Middle frontal gyrus (tissue), 1 donor: ENCODE results near the gene RNF17.

Source experiments
- DNase-seq: peaks from one replicate; pipeline ENCODE4 v3.0.0-alpha.2; 2015; ENCODE audit warnings: low spot score; ENCODE audit errors: extremely low spot score

Gene RNF17

DNA sequence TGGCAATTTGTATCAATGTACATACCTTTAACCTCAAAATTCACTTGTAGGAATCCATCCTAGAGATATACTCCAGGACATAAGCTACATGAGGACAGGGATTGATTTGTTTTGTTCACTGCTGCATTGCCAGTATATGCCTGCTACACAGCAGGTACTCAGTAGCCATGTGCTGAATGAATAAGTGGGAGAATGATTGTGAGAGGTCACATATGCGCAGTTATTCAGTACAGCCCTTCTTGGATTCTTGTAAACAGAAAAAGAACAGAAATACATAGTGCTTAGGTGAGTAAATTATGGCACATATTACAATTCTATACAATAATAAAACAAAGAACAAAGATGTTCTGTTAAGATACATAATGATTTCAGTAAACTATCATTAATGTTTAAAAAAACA, 133.3 kb downstream of the RNF17 start:
- no peak for DNase-seq

DNA sequence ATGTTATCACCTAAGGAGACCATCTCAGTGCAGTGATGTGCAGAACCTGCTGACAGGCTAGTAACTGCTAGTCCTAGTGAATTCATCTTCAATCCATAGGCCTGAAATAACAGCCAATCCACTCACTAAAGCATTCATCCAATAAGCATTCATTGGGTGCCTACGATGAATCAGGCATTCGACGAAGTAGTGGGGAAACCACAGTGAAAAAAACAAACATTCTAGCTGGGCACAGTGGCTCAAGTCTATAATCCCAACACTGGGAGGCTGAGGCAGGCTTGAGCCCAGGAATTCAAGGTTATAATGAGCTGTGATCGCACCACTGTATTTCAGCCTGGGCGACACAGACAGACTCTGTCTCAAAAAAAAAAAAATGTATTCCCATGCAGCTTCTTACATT, 135.6 kb downstream of the RNF17 start:
- DNase-seq: no peak

DNA sequence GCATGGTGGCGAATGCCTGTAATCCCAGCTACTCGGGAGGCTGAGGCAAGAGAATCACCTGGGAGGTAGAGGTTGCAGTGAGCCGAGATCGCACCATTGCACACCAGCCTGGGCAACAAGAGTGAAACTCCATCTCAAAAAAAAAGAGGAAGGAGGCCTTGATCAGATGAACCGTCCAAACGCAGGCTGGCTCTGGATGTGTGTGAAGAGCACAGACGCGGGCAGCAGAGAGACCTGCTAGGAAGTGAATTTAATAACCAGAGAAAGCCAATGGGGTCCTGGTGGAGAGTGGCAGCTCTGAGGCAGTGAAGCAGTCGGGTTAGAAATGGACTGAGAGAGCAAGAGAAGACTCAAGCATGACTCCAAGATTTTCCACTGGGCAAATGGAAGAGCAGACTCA, 136.5 kb downstream of the RNF17 start:
- no peak for DNase-seq

DNA sequence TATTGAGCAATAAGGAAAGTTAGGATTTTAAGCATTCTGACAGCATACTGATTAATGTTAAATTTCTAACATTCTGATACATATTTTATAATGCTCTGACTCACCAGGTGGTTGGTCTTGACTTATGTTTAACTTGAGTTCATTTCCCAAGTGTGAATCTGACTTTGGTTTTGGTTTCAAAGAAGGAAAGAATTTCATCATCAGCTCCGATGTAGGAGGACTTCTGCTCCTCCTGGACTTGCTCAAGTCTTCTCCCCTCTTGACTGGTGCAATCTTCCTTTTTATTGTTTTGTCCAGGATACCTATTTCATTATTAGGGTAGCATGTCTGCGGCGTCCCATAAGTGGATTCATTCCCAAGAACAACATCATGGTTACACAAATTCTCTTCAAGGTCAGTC, 141.3 kb downstream of the RNF17 start:
- DNase-seq: no peak

DNA sequence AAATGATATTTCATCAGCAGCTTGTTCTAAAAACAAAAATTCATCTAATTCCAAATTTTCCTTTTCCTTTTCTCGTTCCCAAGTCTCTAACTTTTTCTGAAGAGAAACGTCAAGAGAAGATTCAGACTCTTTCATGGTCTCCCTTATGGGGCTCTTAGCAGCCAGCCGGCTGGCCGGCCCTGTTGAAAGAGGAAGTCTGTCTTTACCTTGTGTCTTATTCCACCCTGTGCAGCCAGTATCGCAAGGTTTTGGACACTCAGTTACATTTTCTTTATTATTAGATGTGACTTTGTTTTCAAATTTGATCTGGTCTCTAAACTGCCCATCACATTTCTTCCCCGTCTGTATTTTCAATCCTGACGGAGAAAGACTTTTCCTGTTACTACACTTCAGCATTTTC, 142.3 kb downstream of the RNF17 start:
- DNase-seq: no peak

DNA sequence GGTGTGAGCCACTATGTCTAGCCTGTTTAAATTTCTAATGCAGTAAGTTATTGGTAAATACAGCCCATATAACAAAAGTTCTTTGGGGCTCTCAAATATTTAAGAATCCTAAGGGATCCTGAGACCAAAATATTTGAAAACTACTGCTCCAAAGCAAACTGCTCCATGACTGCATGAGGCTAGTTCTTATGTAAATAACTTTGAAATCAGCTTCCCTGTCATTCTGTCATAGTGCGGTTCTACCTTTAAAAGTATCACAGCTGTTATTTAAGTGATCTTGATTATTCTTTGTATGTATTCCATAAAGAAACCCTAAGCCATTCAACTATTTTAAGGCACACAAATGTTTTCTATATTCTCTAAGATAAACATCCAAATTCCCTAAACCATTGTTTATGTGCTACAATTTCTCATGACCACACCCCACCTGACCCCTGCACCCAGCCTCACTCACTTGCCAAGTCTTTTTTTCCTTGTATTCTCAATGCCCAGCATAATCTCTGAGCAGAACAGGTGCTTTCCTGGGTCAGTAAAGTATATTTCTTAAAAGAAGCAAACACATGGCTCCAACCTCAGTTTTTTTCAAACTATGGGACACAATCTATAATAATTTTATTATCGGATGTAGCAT, 146.6 kb downstream of the RNF17 start:
- DNase-seq: no peak

DNA sequence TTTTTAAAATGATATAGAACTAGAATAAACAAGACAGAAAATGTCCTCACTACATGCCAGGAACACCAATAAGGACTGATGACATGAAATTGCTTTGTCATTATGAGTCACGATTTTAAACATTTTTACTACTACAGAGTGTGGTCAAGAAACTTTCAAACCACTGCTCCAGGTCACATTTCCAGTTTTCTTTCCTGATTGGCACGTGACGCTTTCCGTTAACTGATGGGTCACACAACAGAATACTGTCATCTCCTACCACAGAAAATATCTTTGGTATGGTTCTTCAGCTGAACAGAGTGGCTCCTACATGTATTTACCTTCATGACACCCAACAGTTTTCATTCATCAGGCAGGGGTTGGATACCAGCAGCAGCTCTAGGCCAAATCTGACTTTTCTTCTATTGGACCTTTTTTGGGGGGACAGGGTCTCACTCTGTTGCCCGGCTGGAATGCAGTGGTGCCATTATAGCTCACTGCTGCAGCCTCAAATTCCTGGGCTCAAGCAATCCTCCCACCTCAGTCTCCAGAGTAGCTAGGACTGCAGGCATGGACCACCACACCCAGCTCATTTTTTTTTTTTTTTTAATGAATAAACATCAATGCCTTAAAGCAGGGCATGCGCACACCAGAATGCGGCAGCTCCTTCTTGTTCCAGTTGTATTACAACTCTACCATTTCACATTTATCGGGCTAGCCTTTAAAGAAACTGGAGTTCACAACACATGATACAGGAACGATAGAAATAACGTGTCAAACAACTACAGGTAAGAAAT, 147.4 kb downstream of the RNF17 start:
- no peak for DNase-seq

DNA sequence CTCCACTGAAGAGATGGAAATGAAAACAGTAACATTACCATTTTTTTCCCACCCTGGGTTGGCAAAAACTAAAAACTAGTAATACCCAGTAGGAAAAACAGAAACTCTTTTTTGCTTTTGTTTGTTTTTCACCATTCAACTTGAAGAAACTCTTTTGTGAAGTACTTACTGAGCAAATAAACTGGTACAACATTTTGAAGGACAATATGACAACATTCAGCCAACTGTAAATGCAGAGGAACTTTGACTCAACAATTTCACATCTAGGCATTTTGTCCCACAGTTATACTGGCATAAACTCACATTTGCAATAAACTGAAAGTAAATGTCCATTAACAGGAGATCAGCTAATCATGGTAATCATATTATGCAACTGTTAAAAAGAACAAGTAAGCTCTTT, 152.5 kb downstream of the RNF17 start:
- no peak for DNase-seq

DNA sequence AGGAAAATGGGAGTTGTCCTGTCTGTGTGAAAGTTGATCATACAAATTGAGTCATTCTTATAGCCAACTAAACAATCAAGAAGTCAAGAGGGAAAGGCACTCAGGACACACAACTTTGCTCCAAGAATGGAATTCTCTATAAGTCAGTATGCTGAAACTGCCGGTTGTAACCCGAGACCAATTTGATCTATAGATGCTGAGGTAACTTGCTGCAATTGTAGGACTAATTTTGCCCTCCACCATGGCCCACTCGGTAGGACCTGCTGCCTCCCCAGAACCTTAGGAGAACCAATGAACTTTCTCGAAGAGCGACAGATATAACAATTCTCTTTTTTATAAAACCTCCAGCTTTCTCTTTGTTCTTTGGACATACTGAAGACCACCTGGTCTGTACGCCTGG, 157.0 kb downstream of the RNF17 start:
- DNase-seq: no peak

DNA sequence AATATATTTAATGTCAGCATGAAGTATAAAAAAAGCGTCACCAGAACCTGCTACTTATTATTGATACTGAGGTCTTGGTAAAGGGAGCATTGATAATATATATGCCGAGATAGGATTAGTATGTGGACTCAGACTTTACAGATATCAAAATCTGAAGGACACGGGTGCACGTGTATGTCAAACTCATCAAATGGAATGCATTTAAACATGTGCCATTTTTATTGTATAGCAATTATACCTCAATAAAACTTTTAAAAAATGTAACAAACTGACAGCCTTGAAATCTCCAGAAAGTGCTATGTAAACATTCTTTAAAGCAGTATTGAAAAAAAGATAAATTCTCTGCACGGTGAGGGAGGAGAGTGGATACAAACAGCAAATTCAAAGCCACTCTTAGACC, 157.9 kb downstream of the RNF17 start:
- no peak for DNase-seq

DNA sequence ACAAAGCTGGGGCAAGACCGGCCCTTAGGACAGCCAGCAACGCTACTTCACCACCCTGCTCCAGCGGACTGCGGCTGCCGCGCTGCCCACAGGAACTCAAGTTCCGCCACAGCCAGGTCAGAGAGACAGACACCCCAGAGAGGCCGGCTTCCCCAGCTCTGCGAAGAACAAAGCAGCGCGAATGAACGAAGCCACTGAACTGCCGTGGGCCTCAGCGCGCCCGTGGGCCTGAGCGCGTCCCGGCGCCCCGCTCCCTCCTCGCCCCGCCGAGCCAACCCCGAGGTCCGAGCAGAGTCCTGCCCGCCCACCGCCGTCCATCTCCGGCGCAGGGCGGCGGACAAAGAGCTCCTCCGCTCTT, 158.4 kb downstream of the RNF17 start:
- no peak for DNase-seq

DNA sequence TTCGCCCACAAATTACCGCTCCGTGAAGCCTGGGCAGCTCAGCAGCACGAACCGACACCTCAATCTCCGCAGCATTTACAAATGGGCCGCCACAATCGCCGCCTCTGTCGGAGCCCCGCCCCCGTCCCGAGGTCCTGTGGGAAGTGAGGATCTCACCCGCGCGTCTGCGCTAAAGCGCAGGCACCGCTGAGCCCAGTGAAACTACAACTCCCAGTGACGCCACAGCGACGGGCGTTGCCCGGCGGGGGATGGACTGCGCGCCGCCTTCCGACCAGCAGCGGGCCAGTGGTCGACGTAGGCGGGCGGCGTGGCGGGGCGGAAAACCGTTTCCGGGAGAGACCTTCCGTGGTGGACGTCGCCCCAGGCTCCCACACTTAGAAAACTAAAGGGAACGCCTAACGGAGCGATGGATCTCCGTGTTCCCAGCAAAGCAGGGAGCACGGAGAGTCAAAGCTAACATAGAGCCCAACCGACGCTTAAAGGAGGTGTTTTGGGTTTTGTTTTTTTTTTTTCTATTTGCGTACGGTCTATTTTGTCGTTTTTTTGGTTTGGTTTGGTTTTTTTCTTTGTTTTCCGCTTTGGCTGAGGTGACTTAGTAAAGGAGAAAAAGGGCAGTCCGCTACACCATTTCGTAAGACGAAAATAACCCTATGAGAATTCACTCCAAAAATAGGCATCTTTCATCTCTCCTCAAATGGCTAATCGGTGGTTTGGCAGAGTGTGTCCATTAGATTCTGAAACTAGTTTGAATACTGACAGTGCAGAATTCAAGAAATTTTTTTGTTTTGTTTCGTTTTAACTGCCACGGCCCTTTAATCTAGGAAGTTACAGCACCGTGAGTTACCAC, 159.0 kb downstream of the RNF17 start:
- DNase-seq: peak; percentile 95

DNA sequence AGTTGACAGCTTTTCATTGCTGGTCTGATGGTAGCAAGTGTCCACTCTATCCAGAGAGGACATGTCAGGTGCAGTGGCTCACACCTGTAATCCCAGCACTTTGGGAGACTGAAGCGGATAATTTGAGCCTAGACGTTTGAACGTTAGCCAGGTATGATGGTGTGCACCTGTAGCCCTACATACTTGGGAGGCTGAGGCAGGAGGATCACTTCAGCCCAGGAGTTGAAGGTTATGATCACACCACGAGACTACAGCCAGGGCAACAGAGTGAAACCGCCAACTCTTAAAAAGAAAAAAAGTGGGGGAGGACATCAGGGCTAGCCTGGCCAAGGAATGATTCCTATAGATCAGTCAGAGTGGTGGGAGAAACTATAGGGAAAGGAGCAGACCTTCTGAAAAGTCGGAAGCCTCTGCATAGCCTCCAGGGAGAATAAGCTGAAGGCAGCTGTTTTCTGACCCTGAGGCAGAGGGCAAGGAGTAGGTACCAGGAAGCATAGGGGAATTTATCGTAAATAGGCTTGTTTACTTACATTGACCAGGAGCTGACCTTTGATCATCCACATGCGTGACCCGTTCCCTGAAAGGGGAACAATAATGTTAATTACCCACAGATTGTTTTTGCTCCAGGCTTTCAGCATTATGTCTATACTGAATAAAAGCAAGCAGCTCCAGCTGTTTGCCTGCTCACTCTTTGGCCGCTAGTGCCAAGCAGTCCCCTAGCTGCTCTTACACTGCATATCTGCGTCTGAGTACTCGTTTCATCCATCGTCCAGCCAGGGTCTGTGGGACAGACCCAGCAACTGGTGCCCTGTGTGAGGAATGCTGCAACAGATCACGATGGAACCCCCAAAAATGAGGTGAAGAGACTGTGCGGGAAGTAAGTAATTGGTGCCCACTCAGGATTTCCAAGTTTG, 161.6 kb downstream of the RNF17 start:
- DNase-seq: no peak

DNA sequence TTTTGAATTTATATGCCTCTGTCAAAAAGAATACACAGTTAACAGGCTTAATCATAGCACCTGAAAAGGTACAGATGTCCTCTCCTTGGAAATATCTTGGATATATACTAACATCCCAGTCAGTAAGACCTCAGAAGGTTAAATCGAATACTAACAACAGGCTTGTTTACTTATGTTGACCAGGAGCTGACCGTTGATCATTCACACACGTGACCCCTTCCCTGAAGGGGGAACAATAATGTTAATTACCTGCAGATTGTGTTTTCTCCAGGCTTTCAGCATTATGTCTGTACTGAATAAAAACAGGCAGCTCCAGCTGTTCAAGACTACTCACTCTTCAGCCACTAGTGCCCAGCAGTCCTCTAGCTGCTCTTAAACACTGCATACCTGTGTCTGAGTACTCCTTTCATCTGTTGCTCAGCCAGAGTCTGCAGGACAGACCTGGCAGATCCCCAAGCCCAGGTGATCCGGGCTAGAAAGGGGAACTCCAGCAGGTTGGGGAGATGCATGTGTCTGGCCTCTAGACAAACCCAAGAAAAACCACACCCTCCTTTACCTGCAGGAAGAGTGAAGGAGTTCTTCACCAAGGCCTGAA, 163.9 kb downstream of the RNF17 start:
- no peak for DNase-seq

DNA sequence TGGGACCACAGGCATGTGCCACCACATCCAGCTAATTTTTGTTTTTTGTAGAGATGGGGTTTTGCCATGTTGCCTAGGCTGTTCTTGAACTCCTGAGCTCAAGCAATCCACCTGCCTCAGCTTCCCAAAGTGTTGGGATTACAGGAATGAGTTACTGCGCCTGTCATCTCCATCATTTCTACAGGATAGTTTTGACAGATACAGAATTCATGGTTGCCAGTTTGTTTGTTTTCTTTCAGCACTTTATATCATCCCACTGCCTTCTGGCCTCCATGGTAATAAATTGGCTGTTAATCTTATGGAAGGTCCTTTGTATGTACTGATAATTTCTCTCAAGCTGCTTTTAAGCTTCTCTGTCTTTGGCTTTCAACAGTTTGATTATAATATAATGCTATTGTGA, 165.2 kb downstream of the RNF17 start:
- DNase-seq: no peak
